ENCODE data around the gene TANC1. TPM values are rescaled to one million over a fixed set of nuclear protein-coding genes. Genes with fewer than 3 reads are reported as not detected.
A peak's percentile ranks its signal among the peaks of the same experiment; 100 is the strongest.

TANC1 gene
- total RNA-seq, 2 experiments from 2014 or later = 0.41 to 0.47 TPM

GRCh38 chr2:159219394-159219998, 251.1 kb downstream of the TANC1 start:
- no peak for DNase-seq
- CTCF ChIA-PET = no interaction called here
- Mint-ChIP-seq H3K27me3 (no peaks in the 10 kb centered on the region), H3K36me3 (ENCODE audit: low read depth) (no peaks in the 10 kb centered on the region), H3K27ac (no peak overlapping the region), H3K9me3 (no peaks in the 10 kb centered on the region), H3K4me1 (ENCODE audit: low read depth) (peaks cover 7% of the 10 kb centered on the region), H3K4me3 (no peak overlapping the region)
- intact Hi-C loops (cut with DNase I, micrococcal nuclease) = no loop called here
- Histone ChIP-seq H3K9me3 (ENCODE audit: control insufficient read depth in 1 of 2, insufficient read depth in 1 of 2, low read length in 2 of 2) (peaks cover 0 to 15% of the 10 kb centered on the region in 2 experiments), H3K36me3 (ENCODE audit: insufficient read depth, low read length) (no peaks in the 10 kb centered on the region), H3K27ac (ENCODE audit: low read depth in 1 of 2, low read length in 2 of 2) (no peak overlapping the region), H3K4me3 (ENCODE audit: low read length) (no peak overlapping the region), H3K27me3 (ENCODE audit: control insufficient read depth in 1 of 2, insufficient read depth in 2 of 2, low read length in 2 of 2) (no peaks in the 10 kb centered on the region), H3K4me1 (ENCODE audit: insufficient read depth, low read length) (no peaks in the 10 kb centered on the region)
- ATAC-seq (ENCODE audit: poor library complexity) = no peak
- POLR2A ChIA-PET = no interaction called here
- no peak for TF ChIP-seq CTCF (IDR thresholded peaks at IDR 0.05)

GRCh38 chr2:159224061-159224813, 255.8 kb downstream of the TANC1 start:
- Mint-ChIP-seq H3K9me3 (no peaks in the 10 kb centered on the region), H3K4me1 (ENCODE audit: low read depth) (peaks cover 41% of the 10 kb centered on the region), H3K27me3 (no peaks in the 10 kb centered on the region), H3K36me3 (ENCODE audit: low read depth) (no peaks in the 10 kb centered on the region), H3K4me3 (no peak overlapping the region), H3K27ac (no peak overlapping the region)
- ATAC-seq (ENCODE audit: poor library complexity) (no peak), DNase-seq (no peak)
- TF ChIP-seq CTCF (IDR thresholded peaks at IDR 0.05) = no peak
- H3K4me3 ChIP-seq (ENCODE audit: low read length) = no peak overlapping the region
- no peaks in the 10 kb centered on the region for H3K27me3 ChIP-seq (ENCODE audit: control insufficient read depth in 1 of 2, insufficient read depth in 2 of 2, low read length in 2 of 2)
- ChIA-PET POLR2A (interaction anchor here (0.6 kb wide), 2 partner anchors 15 to 550 kb away, joined by 3 read pairs; no protein-coding TSS in a partner anchor), CTCF (no interaction called here)
- H3K9me3 ChIP-seq (ENCODE audit: control insufficient read depth in 1 of 2, insufficient read depth in 1 of 2, low read length in 2 of 2) = no peaks in the 10 kb centered on the region
- no peak overlapping the region for H3K27ac ChIP-seq (ENCODE audit: low read depth in 1 of 2, low read length in 2 of 2)
- intact Hi-C loops (cut with DNase I, micrococcal nuclease) = no loop called here
- no peaks in the 10 kb centered on the region for H3K36me3 ChIP-seq (ENCODE audit: insufficient read depth, low read length)
- H3K4me1 ChIP-seq (ENCODE audit: insufficient read depth, low read length) = peaks cover 14% of the 10 kb centered on the region

GRCh38 chr2:159225025-159226016, 256.9 kb downstream of the TANC1 start:
- CTCF ChIA-PET = no interaction called here
- H3K9me3 ChIP-seq (ENCODE audit: control insufficient read depth in 1 of 2, insufficient read depth in 1 of 2, low read length in 2 of 2) = no peaks in the 10 kb centered on the region
- no peak overlapping the region for H3K27ac ChIP-seq (ENCODE audit: low read depth in 1 of 2, low read length in 2 of 2)
- Mint-ChIP-seq H3K9me3 (no peaks in the 10 kb centered on the region), H3K36me3 (ENCODE audit: low read depth) (no peaks in the 10 kb centered on the region), H3K4me3 (no peak overlapping the region), H3K27me3 (no peaks in the 10 kb centered on the region), H3K27ac (peak overlapping the region; percentile 37), H3K4me1 (ENCODE audit: low read depth) (peaks cover 42% of the 10 kb centered on the region)
- peaks cover 14% of the 10 kb centered on the region for H3K4me1 ChIP-seq (ENCODE audit: insufficient read depth, low read length)
- H3K36me3 ChIP-seq (ENCODE audit: insufficient read depth, low read length) = no peaks in the 10 kb centered on the region
- ATAC-seq (ENCODE audit: poor library complexity) = no peak
- no peaks in the 10 kb centered on the region for H3K27me3 ChIP-seq (ENCODE audit: control insufficient read depth in 1 of 2, insufficient read depth in 2 of 2, low read length in 2 of 2)
- no peak for TF ChIP-seq CTCF (IDR thresholded peaks at IDR 0.05)
- H3K4me3 ChIP-seq (ENCODE audit: low read length) = no peak overlapping the region
- POLR2A ChIA-PET = interaction anchor here (0.6 to 0.8 kb wide), 2 partner anchors 15 to 549 kb away, joined by 3 read pairs; no protein-coding TSS in a partner anchor
- intact Hi-C loops (cut with DNase I, micrococcal nuclease) = no loop called here
- no peak for DNase-seq

Measured in CD4-positive, alpha-beta T cell (primary cell).